ENCODE results near the gene RPTOR.

RPTOR gene

GRCh38 chr17:80770881-80771611 lies 226.4 kb downstream of the RPTOR start:
- H4K20me1 ChIP-seq (ENCODE audit: insufficient read depth, low read length): no peaks in the 10 kb centered on the region
- no peaks in the 10 kb centered on the region for H3K9me2 ChIP-seq (ENCODE audit: low read depth, low read length)
- H3K27me3 ChIP-seq (ENCODE audit: insufficient read depth, low read length): no peaks in the 10 kb centered on the region
- no peak overlapping the region for H3K4me2 ChIP-seq (ENCODE audit: low read length)
- no peak overlapping the region; the same call in 1 of the 2 replicates for H3K9ac ChIP-seq (ENCODE audit: low read length)
- H3K36me3 ChIP-seq (ENCODE audit: insufficient read depth, low read length): peaks cover 82% of the 10 kb centered on the region
- 0 out of 2 replicates have a peak, but pooled peaks cover 3% of the 10 kb centered on the region for H3F3A ChIP-seq (ENCODE audit: insufficient read depth, low read length)
- H3K4me1 ChIP-seq (ENCODE audit: insufficient read depth, low read length, severe bottlenecking): peaks cover 85% of the 10 kb centered on the region
- H3K9me3 ChIP-seq (ENCODE audit: low read length): no peaks in the 10 kb centered on the region
- no peak overlapping the region for H2AFZ ChIP-seq (ENCODE audit: low read length)
- peaks cover 3% of the 10 kb centered on the region for H3K79me2 ChIP-seq (ENCODE audit: insufficient read depth, low read length)
- H3K27ac ChIP-seq (ENCODE audit: low read depth, low read length, poor library complexity, severe bottlenecking): peak overlapping the region; percentile 96
- H3K4me3 ChIP-seq (ENCODE audit: low read depth, low read length, poor library complexity, severe bottlenecking): no peak overlapping the region
- TF ChIP-seq, protein P1, sequence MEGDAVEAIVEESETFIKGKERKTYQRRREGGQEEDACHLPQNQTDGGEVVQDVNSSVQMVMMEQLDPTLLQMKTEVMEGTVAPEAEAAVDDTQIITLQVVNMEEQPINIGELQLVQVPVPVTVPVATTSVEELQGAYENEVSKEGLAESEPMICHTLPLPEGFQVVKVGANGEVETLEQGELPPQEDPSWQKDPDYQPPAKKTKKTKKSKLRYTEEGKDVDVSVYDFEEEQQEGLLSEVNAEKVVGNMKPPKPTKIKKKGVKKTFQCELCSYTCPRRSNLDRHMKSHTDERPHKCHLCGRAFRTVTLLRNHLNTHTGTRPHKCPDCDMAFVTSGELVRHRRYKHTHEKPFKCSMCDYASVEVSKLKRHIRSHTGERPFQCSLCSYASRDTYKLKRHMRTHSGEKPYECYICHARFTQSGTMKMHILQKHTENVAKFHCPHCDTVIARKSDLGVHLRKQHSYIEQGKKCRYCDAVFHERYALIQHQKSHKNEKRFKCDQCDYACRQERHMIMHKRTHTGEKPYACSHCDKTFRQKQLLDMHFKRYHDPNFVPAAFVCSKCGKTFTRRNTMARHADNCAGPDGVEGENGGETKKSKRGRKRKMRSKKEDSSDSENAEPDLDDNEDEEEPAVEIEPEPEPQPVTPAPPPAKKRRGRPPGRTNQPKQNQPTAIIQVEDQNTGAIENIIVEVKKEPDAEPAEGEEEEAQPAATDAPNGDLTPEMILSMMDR (IDR thresholded peaks at IDR 0.05; ENCODE audit: low read length): no peak
- no peak for TF ChIP-seq EZH2 (IDR thresholded peaks at IDR 0.05; ENCODE audit: borderline replicate concordance, low read length)

- TF ChIP-seq EZH2 (IDR thresholded peaks at IDR 0.05; ENCODE audit: borderline replicate concordance, low read length): no peak
- TF ChIP-seq, protein P1 (IDR thresholded peaks at IDR 0.05; ENCODE audit: low read length): no peak
- Histone ChIP-seq H4K20me1 (ENCODE audit: insufficient read depth, low read length) (no peaks in the 10 kb centered on the region), H3K4me3 (ENCODE audit: low read depth, low read length, poor library complexity, severe bottlenecking) (no peak overlapping the region), H2AFZ (ENCODE audit: low read length) (no peak overlapping the region), H3F3A (ENCODE audit: insufficient read depth, low read length) (0 out of 2 replicates have a peak, but pooled peaks cover 3% of the 10 kb centered on the region), H3K27ac (ENCODE audit: low read depth, low read length, poor library complexity, severe bottlenecking) (peak overlapping the region; percentile 96), H3K4me1 (ENCODE audit: insufficient read depth, low read length, severe bottlenecking) (peaks cover 82% of the 10 kb centered on the region), H3K9me2 (ENCODE audit: low read depth, low read length) (no peaks in the 10 kb centered on the region), H3K4me2 (ENCODE audit: low read length) (peak overlapping the region; percentile 10; the same call in 1 of the 2 replicates), H3K79me2 (ENCODE audit: insufficient read depth, low read length) (peaks cover 2% of the 10 kb centered on the region), H3K9ac (ENCODE audit: low read length) (no peak overlapping the region; the same call in 1 of the 2 replicates), H3K9me3 (ENCODE audit: low read length) (no peaks in the 10 kb centered on the region), H3K27me3 (ENCODE audit: insufficient read depth, low read length) (no peaks in the 10 kb centered on the region), H3K36me3 (ENCODE audit: insufficient read depth, low read length) (peaks cover 81% of the 10 kb centered on the region)
Observed at GRCh38 chr17:80771612-80772005, 227.0 kb downstream of the RPTOR start.

GRCh38 chr17:80772906-80773242 lies 228.2 kb downstream of the RPTOR start:
- Histone ChIP-seq H3K36me3 (ENCODE audit: insufficient read depth, low read length) (peaks cover 83% of the 10 kb centered on the region), H2AFZ (ENCODE audit: low read length) (no peak overlapping the region), H3K9me3 (ENCODE audit: low read length) (no peaks in the 10 kb centered on the region), H3K27ac (ENCODE audit: low read depth, low read length, poor library complexity, severe bottlenecking) (peak overlapping the region; percentile 96), H3K79me2 (ENCODE audit: insufficient read depth, low read length) (no peaks in the 10 kb centered on the region), H3K4me1 (ENCODE audit: insufficient read depth, low read length, severe bottlenecking) (peaks cover 87% of the 10 kb centered on the region), H3K9me2 (ENCODE audit: low read depth, low read length) (no peaks in the 10 kb centered on the region), H3K4me2 (ENCODE audit: low read length) (peak overlapping the region; percentile 48), H3F3A (ENCODE audit: insufficient read depth, low read length) (0 out of 2 replicates have a peak, but pooled peaks cover 3% of the 10 kb centered on the region), H3K4me3 (ENCODE audit: low read depth, low read length, poor library complexity, severe bottlenecking) (peak overlapping the region; percentile 32), H3K9ac (ENCODE audit: low read length) (peak overlapping the region; percentile 45; the same call in 1 of the 2 replicates), H4K20me1 (ENCODE audit: insufficient read depth, low read length) (no peaks in the 10 kb centered on the region), H3K27me3 (ENCODE audit: insufficient read depth, low read length) (no peaks in the 10 kb centered on the region)
- TF ChIP-seq EZH2 (IDR thresholded peaks at IDR 0.05; ENCODE audit: borderline replicate concordance, low read length): no peak
- TF ChIP-seq, protein P1 (IDR thresholded peaks at IDR 0.05; ENCODE audit: low read length): no peak

All from OCI-LY1 (cell line).